ENCODE measurements around the gene SLC9A9.
"Not testable (repeated sequence)": the region's sequence is repeated elsewhere in the genome, so short reads cannot be mapped to it uniquely, and the experiment has no call there.

The SLC9A9 gene

DNA sequence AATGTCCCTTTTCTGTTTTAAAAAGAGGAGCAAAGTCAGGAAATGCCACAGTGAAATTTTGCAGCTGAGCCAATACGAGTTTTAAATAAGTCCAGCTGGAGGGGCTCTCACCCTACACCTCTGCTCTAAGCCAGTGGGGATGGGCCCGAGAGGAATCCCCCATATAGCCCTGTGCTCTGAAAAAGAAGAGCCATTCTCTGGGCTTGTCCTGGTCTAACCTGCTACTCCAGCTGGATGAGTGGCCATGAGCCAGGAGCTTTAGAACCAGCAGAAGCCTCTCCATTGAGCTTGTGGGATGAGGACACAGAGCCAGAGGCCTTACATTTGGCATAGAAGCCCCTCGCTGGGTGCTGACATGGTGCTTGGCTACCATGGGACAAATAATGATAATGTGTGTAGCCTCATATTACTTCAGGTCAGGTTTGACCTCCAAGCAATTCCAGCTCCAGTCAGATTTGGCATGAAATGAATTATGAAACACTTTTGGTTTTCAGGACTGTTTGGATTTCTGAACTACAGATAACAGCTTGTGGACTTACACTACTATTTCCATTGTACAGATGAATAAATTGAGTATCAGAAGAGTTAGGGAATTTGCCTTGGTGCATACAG, 556.3 kb downstream of the SLC9A9 start:
- TF ChIP-seq, protein P1, sequence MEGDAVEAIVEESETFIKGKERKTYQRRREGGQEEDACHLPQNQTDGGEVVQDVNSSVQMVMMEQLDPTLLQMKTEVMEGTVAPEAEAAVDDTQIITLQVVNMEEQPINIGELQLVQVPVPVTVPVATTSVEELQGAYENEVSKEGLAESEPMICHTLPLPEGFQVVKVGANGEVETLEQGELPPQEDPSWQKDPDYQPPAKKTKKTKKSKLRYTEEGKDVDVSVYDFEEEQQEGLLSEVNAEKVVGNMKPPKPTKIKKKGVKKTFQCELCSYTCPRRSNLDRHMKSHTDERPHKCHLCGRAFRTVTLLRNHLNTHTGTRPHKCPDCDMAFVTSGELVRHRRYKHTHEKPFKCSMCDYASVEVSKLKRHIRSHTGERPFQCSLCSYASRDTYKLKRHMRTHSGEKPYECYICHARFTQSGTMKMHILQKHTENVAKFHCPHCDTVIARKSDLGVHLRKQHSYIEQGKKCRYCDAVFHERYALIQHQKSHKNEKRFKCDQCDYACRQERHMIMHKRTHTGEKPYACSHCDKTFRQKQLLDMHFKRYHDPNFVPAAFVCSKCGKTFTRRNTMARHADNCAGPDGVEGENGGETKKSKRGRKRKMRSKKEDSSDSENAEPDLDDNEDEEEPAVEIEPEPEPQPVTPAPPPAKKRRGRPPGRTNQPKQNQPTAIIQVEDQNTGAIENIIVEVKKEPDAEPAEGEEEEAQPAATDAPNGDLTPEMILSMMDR (IDR thresholded peaks at IDR 0.05; ENCODE audit: low read depth, low read length, missing control alignments) = no peak
- H3K4me3 ChIP-seq (replicated peaks; ENCODE audit: low read depth, low read length) = no peak overlapping the region
- no peak for DNase-seq (ENCODE audit: extremely low read depth, low read depth)

DNA sequence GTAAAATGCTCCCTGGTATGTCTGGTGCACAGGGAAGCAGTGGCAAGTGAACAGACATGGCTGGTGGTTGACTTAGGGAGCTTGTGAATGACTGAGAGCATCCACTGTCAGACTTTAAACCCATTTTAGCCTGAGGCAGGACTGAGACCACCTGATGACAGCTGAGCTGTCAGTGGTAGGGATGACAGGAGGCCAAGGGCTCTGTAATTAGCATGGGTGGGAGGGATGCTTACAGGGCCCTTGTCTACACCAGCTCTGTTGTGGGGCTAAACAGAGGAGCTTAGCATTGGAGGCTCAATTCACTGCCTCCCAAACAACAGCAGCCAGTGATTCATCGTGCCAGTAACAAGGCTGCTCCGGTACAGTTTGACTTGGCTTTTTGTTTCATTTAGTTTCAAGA, 559.3 kb downstream of the SLC9A9 start:
- no peak for DNase-seq (ENCODE audit: extremely low read depth, low read depth)
- TF ChIP-seq, protein P1 (IDR thresholded peaks at IDR 0.05; ENCODE audit: low read depth, low read length, missing control alignments) = no peak
- no peak overlapping the region for H3K4me3 ChIP-seq (replicated peaks; ENCODE audit: low read depth, low read length)

- no peak for DNase-seq (ENCODE audit: extremely low read depth, low read depth)
- TF ChIP-seq, protein P1 (IDR thresholded peaks at IDR 0.05; ENCODE audit: low read depth, low read length, missing control alignments) = no peak
These were observed 560.9 kb downstream of the SLC9A9 start for GRCh38 chr3:143287403-143287802.

DNA sequence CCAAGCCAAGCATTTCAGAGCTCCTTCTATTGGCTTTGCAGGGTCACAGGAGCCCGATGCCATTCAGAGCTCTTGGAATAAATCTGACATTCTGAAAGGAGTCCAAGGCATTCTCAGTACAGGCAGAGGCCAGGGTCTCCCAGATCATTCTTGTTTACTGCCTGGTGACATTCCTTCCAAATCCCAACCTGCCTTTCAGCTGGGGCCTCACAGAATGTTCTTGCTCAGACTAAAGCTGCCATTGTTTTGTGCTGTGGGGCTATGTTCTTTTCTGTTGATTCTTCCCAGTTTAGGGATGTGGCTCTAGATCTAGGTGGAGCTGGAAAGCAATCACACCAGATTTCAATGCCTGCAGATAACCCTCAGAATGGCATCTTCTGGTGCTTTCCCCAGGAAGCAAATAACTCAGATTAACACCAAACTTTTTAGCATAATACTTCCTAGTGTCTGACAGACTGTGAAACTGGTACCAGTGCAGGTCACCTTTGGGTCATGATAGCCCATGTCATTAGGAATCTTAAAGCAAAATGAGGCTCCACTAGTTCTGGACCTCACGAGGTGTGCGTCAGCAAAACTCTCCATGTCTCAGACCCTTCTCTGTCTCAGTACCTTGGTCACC, 561.8 kb downstream of the SLC9A9 start:
- H3K4me3 ChIP-seq (replicated peaks; ENCODE audit: low read depth, low read length) = no peak overlapping the region
- DNase-seq (ENCODE audit: extremely low read depth, low read depth) = no peak

More at GRCh38 chr3:143287403-143287802, 560.9 kb downstream of the SLC9A9 start:
- no peak overlapping the region for H3K4me3 ChIP-seq (replicated peaks; ENCODE audit: low read depth, low read length)

GRCh38 chr3:143283432-143284128, 564.7 kb downstream of the SLC9A9 start:
- TF ChIP-seq, protein P1 (IDR thresholded peaks at IDR 0.05; ENCODE audit: low read depth, low read length, missing control alignments) = no peak
- no peak overlapping the region for H3K4me3 ChIP-seq (replicated peaks; ENCODE audit: low read depth, low read length)
- peak; percentile 33 for DNase-seq (ENCODE audit: extremely low read depth, low read depth)

More for the DNA sequence above, 561.8 kb downstream of the SLC9A9 start:
- TF ChIP-seq, protein P1 (IDR thresholded peaks at IDR 0.05; ENCODE audit: low read depth, low read length, missing control alignments) = no peak

- no peak overlapping the region for H3K4me3 ChIP-seq (replicated peaks; ENCODE audit: low read depth, low read length)
- TF ChIP-seq, protein P1 (IDR thresholded peaks at IDR 0.05; ENCODE audit: low read depth, low read length, missing control alignments) = no peak
- DNase-seq (ENCODE audit: extremely low read depth, low read depth) = no peak
These were observed 567.3 kb downstream of the SLC9A9 start for GRCh38 chr3:143280984-143281383.

DNA sequence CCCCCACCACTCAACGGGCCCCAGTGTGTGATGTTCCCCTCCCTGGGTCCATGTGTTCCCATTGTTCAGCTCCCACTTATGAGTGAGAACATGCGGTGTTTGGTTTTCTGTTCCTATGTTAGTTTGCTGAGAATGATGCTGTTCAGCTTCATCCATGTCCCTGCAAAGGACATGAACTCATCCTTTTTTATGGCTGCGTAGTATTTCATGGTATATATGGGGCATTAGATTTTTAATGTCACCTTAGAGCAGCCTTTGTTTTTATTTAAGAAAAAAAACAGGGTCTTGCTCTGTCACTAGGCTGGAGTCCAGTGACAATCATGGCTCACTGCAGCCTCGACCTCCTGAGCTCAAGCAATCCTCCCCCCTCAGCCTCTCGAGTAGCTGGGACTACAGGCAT, 568.7 kb downstream of the SLC9A9 start:
- DNase-seq (ENCODE audit: extremely low read depth, low read depth); H3K4me3 ChIP-seq (replicated peaks; ENCODE audit: low read depth, low read length): not testable (repeated sequence)

Data from HFF-Myc (cell line).